Neural cell (in vitro differentiated cells): ENCODE results near the gene PAFAH1B1. TPM values are rescaled to one million over a fixed set of nuclear protein-coding genes. Genes with fewer than 3 reads are reported as not detected.
A peak's percentile ranks its signal among the peaks of the same experiment; 100 is the strongest.

Experiments used
- H2AFZ ChIP-seq: fragments of 200-600, 300-800 bp; sonication (generic), shearing (Covaris generic); 2 replicates; pipeline ENCODE4 v1.6.0; 2014; ENCODE audit warnings: low read depth, mild to moderate bottlenecking, antibody characterized with exemption, low read length, moderate library complexity
- H3F3A ChIP-seq: fragments of 200-600 bp; shearing (Covaris generic); 2 replicates; pipeline ENCODE4 v1.6.1; 2016; ENCODE audit warnings: mild to moderate bottlenecking, moderate library complexity, mixed read lengths, antibody characterized with exemption, low read length; ENCODE audit not compliant: insufficient read depth, poor library complexity, severe bottlenecking
- H3K27ac ChIP-seq: fragments of 200-600, 300-800 bp; sonication (generic), shearing (Covaris generic); 2 replicates; pipeline ENCODE4 v1.5.1; 2014; ENCODE audit warnings: mild to moderate bottlenecking, low read length, moderate library complexity
- H3K27me3 ChIP-seq: fragments of 300-800, 200-600 bp; sonication (generic), shearing (Covaris generic); 2 replicates; pipeline ENCODE4 v1.6.0; 2014; ENCODE audit warnings: mild to moderate bottlenecking, low read depth, low read length, moderate library complexity; ENCODE audit not compliant: insufficient read depth
- H3K36me3 ChIP-seq: fragments of 300-800, 200-600 bp; sonication (generic), shearing (Covaris generic); 2 replicates; pipeline ENCODE4 v1.5.1; 2014; ENCODE audit warnings: mild to moderate bottlenecking, antibody characterized with exemption, low read length, moderate library complexity; ENCODE audit not compliant: insufficient read depth
- H3K4me2 ChIP-seq: fragments of 300-800, 200-600 bp; sonication (generic), shearing (Covaris generic); 2 replicates; pipeline ENCODE4 v1.6.0; 2014; ENCODE audit warnings: mild to moderate bottlenecking, low read length
- H3K4me3 ChIP-seq: fragments of 300-800, 200-600 bp; sonication (generic), shearing (Covaris generic); 2 replicates; pipeline ENCODE4 v1.5.1; 2014; ENCODE audit warnings: mild to moderate bottlenecking, low read length, moderate library complexity
- H3K79me2 ChIP-seq: fragments of 200-600 bp; shearing (Covaris generic); replicated peaks from 2 replicates; pipeline ENCODE4 v1.6.0; 2014; ENCODE audit warnings: mild to moderate bottlenecking, low read length, moderate library complexity; ENCODE audit not compliant: insufficient read depth
- H3K9ac ChIP-seq: fragments of 300-800, 200-600 bp; sonication (generic), shearing (Covaris generic); 2 replicates; pipeline ENCODE4 v1.6.1; 2016; ENCODE audit warnings: mild to moderate bottlenecking, low read length, mixed read lengths
- H3K9me2 ChIP-seq: fragments of 200-600 bp; shearing (Covaris generic); 2 replicates; pipeline ENCODE4 v1.6.1; 2016; ENCODE audit warnings: mild to moderate bottlenecking, low read length, mixed read lengths; ENCODE audit not compliant: insufficient read depth
- H3K9me3 ChIP-seq: fragments of 200-600, 300-800 bp; sonication (generic), shearing (Covaris generic); 2 replicates; pipeline ENCODE4 v1.6.1; 2016; ENCODE audit warnings: mild to moderate bottlenecking, mixed run types, low read length, moderate library complexity, mixed read lengths
- H4K20me1 ChIP-seq: fragments of 200-600 bp; shearing (Covaris generic); 2 replicates; pipeline ENCODE4 v1.6.1; 2016; ENCODE audit warnings: mild to moderate bottlenecking, mixed run types; ENCODE audit not compliant: insufficient read depth
- EP300 ChIP-seq: fragments of 450-650 bp; conservative IDR thresholded peaks from 2 replicates; pipeline ENCODE4 v1.6.1; 2014; ENCODE audit warnings: antibody characterized with exemption, mild to moderate bottlenecking, moderate library complexity; ENCODE audit not compliant: poor library complexity, severe bottlenecking
- EZH2 ChIP-seq: fragments of 200-600, 300-800 bp; shearing (Covaris generic), sonication (generic); IDR thresholded peaks from 2 replicates; pipeline ENCODE4 v1.6.1; 2014; ENCODE audit warnings: antibody characterized with exemption, low read length, borderline replicate concordance, mild to moderate bottlenecking; ENCODE audit not compliant: insufficient read depth, poor library complexity, severe bottlenecking
- MXI1 ChIP-seq: fragments of 450-650 bp; conservative IDR thresholded peaks from 2 replicates; pipeline ENCODE4 v1.6.1; 2014; ENCODE audit warnings: antibody characterized with exemption, mild to moderate bottlenecking; ENCODE audit not compliant: poor library complexity, severe bottlenecking
- POLR2AphosphoS5 ChIP-seq: IDR thresholded peaks from 2 replicates; pipeline ENCODE4 v1.6.1; 2012
- RAD21 ChIP-seq: fragments of 450-650 bp; conservative IDR thresholded peaks from 2 replicates; pipeline ENCODE4 v1.6.1; 2014; ENCODE audit warnings: antibody characterized with exemption, mild to moderate bottlenecking, moderate library complexity
- SMC3 ChIP-seq: fragments of 450-650 bp; conservative IDR thresholded peaks from 2 replicates; pipeline ENCODE4 v1.6.1; 2014; ENCODE audit warnings: antibody characterized with exemption, mild to moderate bottlenecking, moderate library complexity; ENCODE audit not compliant: poor library complexity
- TAF1 ChIP-seq: IDR thresholded peaks from 2 replicates; pipeline ENCODE4 v1.6.1; 2012; ENCODE audit warnings: low read depth
- polyA plus RNA-seq: library from polyadenylated mRNA; depleted of rRNA; stranded (reverse); fragments of >200 nt; gene quantifications from 2 replicates; pipeline ENCODE4 v1.2.3, GENCODE V29; 2014
- TF ChIP-seq, protein P1 (sequence below): fragments of 450-650 bp; IDR thresholded peaks from 2 replicates; pipeline ENCODE4 v1.5.1; 2014; ENCODE audit warnings: antibody characterized with exemption, mild to moderate bottlenecking, moderate library complexity; ENCODE audit not compliant: poor library complexity, severe bottlenecking
- TF ChIP-seq, protein P2 (sequence below): IDR thresholded peaks from 2 replicates; pipeline ENCODE4 v1.6.1; 2012; ENCODE audit warnings: borderline replicate concordance

Gene PAFAH1B1
- polyA plus RNA-seq, 1 donor from 2014 or later: 305 TPM

DNA sequence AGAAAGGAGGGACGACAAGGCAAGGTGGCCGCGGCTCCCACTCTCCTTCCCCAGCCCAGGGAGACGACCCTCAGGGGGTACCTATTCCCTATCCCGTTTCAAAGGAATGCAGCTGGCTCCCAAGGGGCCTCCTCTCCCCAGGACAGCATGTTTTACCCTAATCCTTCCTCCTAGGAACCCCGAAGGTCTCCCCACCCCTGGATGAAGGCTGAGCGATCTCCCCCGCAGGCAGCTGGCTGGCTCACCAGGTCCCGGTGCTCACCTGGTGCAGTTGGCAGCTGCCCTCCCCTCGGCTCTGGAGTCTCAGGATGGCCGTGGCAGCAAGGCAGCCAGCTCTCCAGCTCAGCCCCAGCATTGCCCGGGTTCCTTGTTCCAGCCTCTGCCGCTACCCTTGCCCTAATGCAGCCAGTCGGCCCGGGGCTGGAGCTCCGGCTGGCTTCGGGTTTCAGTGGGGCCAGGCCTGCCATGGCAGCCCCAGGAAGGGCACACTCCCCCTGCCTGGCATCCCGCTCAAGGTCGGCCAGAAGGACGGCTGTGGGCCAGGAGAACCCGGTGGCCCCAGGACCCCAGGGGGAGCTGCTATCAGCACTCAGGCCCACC, 113.6 kb downstream of the PAFAH1B1 start:
- H3K4me2 ChIP-seq: no peak overlapping the region
- H3K9ac ChIP-seq: no peak overlapping the region

DNA sequence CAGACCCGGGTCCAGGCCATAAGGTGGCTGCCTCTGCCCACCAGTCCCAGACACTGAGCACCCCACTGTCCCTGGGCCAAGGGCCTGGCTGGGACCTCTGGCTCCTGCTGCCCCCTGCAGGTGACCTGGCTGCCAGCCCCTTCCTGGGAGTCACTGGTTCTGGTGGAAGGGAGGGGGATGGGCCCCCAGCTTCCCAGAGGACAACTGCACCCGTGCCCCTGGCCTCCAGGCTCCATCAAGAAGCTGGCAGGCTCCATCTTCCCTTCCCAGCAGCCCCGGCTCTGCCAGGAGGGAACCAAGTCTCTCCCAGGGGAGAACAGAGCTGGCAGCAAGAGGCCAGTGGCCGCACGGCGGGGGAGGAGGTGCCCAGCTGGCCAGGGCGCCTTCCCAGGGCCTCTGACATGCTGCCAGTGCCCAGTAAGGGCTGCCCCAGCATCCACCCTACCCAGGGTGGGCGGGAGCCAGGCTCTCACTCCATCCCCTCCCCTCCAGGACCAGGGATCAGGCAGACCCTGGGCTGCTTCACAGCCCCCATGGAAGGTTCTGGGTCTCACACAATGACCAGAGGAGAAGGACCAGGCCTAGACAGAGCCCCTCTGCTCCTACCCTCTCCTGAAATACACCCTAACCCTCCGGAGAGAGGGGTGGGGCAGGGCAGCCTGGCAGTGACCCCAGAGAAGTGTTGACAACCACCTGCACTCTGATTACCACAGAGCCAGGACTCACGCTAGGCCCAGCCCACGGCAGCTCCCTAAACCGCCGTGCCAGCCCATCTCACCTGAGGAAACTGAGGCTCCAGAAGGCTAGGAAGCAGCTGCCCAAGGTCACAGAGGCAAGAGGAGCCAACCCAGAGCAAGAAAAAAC, 114.5 kb downstream of the PAFAH1B1 start:
- H3K36me3 ChIP-seq: no peaks in the 10 kb centered on the region
- no peak overlapping the region for H3K4me3 ChIP-seq
- H3K9ac ChIP-seq: no peak overlapping the region
- H3K9me3 ChIP-seq: no peaks in the 10 kb centered on the region
- no peaks in the 10 kb centered on the region for H3K9me2 ChIP-seq
- H4K20me1 ChIP-seq: no peaks in the 10 kb centered on the region
- no peak overlapping the region for H3K4me2 ChIP-seq
- H3K79me2 ChIP-seq: peaks cover 2% of the 10 kb centered on the region
- no peaks in the 10 kb centered on the region for H3F3A ChIP-seq
- H3K27ac ChIP-seq: no peak overlapping the region
- TF ChIP-seq POLR2AphosphoS5: no peak
- TF ChIP-seq, protein P1, sequence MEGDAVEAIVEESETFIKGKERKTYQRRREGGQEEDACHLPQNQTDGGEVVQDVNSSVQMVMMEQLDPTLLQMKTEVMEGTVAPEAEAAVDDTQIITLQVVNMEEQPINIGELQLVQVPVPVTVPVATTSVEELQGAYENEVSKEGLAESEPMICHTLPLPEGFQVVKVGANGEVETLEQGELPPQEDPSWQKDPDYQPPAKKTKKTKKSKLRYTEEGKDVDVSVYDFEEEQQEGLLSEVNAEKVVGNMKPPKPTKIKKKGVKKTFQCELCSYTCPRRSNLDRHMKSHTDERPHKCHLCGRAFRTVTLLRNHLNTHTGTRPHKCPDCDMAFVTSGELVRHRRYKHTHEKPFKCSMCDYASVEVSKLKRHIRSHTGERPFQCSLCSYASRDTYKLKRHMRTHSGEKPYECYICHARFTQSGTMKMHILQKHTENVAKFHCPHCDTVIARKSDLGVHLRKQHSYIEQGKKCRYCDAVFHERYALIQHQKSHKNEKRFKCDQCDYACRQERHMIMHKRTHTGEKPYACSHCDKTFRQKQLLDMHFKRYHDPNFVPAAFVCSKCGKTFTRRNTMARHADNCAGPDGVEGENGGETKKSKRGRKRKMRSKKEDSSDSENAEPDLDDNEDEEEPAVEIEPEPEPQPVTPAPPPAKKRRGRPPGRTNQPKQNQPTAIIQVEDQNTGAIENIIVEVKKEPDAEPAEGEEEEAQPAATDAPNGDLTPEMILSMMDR: peak; percentile 14
- no peak overlapping the region for H2AFZ ChIP-seq
- no peaks in the 10 kb centered on the region for H3K27me3 ChIP-seq

More for the DNA sequence above, 113.6 kb downstream of the PAFAH1B1 start:
- no peak overlapping the region for H2AFZ ChIP-seq
- no peak overlapping the region for H3K4me3 ChIP-seq
- no peaks in the 10 kb centered on the region for H4K20me1 ChIP-seq
- H3K36me3 ChIP-seq: no peaks in the 10 kb centered on the region
- H3K27ac ChIP-seq: no peak overlapping the region
- H3K79me2 ChIP-seq: peaks cover 2% of the 10 kb centered on the region
- H3K27me3 ChIP-seq: no peaks in the 10 kb centered on the region
- no peaks in the 10 kb centered on the region for H3K9me3 ChIP-seq
- no peaks in the 10 kb centered on the region for H3F3A ChIP-seq
- no peaks in the 10 kb centered on the region for H3K9me2 ChIP-seq
- TF ChIP-seq TAF1 (no peak), EP300 (no peak), MXI1 (no peak), POLR2AphosphoS5 (no peak), EZH2 (no peak), SMC3 (no peak), RAD21 (no peak)
- TF ChIP-seq, protein P2, sequence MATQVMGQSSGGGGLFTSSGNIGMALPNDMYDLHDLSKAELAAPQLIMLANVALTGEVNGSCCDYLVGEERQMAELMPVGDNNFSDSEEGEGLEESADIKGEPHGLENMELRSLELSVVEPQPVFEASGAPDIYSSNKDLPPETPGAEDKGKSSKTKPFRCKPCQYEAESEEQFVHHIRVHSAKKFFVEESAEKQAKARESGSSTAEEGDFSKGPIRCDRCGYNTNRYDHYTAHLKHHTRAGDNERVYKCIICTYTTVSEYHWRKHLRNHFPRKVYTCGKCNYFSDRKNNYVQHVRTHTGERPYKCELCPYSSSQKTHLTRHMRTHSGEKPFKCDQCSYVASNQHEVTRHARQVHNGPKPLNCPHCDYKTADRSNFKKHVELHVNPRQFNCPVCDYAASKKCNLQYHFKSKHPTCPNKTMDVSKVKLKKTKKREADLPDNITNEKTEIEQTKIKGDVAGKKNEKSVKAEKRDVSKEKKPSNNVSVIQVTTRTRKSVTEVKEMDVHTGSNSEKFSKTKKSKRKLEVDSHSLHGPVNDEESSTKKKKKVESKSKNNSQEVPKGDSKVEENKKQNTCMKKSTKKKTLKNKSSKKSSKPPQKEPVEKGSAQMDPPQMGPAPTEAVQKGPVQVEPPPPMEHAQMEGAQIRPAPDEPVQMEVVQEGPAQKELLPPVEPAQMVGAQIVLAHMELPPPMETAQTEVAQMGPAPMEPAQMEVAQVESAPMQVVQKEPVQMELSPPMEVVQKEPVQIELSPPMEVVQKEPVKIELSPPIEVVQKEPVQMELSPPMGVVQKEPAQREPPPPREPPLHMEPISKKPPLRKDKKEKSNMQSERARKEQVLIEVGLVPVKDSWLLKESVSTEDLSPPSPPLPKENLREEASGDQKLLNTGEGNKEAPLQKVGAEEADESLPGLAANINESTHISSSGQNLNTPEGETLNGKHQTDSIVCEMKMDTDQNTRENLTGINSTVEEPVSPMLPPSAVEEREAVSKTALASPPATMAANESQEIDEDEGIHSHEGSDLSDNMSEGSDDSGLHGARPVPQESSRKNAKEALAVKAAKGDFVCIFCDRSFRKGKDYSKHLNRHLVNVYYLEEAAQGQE: no peak
- TF ChIP-seq, protein P1: no peak
